Nephron (organoid): ENCODE data around the gene DCLK1.
A peak's percentile ranks its signal among the peaks of the same experiment; 100 is the strongest.

Experiments
- H3K27ac Mint-ChIP-seq, 3 experiments: 2 replicates each; pipeline ENCODE4 v1.8.0; 2020; ENCODE audit warnings: mixed read lengths in 3 of 3, mild to moderate bottlenecking in 2 of 3, moderate library complexity in 1 of 3
- H3K27me3 Mint-ChIP-seq: 2 replicates; pipeline ENCODE4 v1.8.0; 2021; ENCODE audit warnings: low read depth, mild to moderate bottlenecking, moderate library complexity, mixed read lengths
- H3K36me3 Mint-ChIP-seq: 2 replicates; pipeline ENCODE4 v1.8.0; 2020; ENCODE audit warnings: low read depth, mixed read lengths
- H3K4me1 Mint-ChIP-seq: 2 replicates; pipeline ENCODE4 v1.8.0; 2020; ENCODE audit warnings: mixed read lengths
- H3K4me3 Mint-ChIP-seq, 3 experiments: 2 replicates each; pipeline ENCODE4 v1.8.0; 2020; ENCODE audit warnings: mild to moderate bottlenecking in 3 of 3, mixed read lengths in 3 of 3, moderate library complexity in 2 of 3
- H3K9me3 Mint-ChIP-seq: 2 replicates; pipeline ENCODE4 v1.8.0; 2020; ENCODE audit warnings: mixed read lengths
- CTCF ChIP-seq, 3 experiments: fragments of 200-600 bp; sonication (generic); IDR thresholded peaks; one replicate each; pipeline ENCODE4 v1.5.0; 2021; ENCODE audit warnings: antibody characterized with exemption in 3 of 3; ENCODE audit not compliant: unreplicated experiment in 3 of 3

Gene DCLK1

DNA sequence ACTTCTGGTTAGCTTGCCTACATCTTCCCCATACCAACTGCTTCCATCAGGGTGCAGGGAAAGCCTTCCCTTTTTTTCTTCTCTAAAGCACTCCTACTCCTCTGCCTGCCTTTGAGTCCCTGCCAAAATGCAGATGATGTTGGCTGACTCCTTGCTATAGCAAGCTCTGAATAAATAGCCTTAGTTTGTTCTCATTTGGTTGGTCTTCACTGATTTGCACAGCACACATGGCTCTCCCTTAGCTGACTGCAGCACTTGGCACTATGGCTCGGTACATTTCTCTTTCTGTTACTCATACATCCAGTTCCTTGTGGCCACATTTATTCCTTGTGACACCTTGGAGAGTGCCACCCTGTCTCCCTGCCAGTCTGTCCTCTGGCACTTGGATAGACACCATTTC is 249.8 kb downstream of the DCLK1 start:
- TF ChIP-seq CTCF (IDR thresholded peaks at IDR 0.05; ENCODE audit: unreplicated experiment in 3 of 3), result no peak
- Mint-ChIP-seq H3K4me1 (peaks cover 48% of the 10 kb centered on the region), H3K9me3 (no peaks in the 10 kb centered on the region), H3K4me3 (no peak overlapping the region), H3K27ac (peak overlapping the region in 2 of 3 experiments; percentile 19 to 67), H3K36me3 (no peaks in the 10 kb centered on the region), H3K27me3 (no peaks in the 10 kb centered on the region)

DNA sequence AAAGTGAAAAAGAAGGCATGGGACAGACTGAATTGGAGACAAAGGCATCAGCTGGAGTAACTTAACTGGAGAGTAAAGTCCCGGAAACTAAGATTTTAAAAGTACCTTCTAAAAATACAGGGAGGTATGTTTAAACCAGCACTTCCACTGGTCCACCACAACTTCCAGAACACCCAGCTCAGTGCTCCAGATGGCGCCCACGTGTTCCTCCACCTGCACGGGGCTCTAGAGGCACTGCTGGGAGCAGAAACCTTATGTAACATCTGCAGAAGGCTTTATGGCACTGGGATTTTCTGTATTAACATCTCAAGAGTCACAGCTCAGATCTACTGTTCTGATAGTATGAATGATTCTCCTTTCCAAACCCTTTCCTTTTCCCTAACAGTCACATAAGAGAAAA is 252.1 kb downstream of the DCLK1 start:
- Mint-ChIP-seq H3K4me1 (peaks cover 32% of the 10 kb centered on the region), H3K27ac (no peak overlapping the region), H3K36me3 (no peaks in the 10 kb centered on the region), H3K9me3 (no peaks in the 10 kb centered on the region), H3K4me3 (no peak overlapping the region), H3K27me3 (no peaks in the 10 kb centered on the region)
- TF ChIP-seq CTCF (IDR thresholded peaks at IDR 0.05; ENCODE audit: unreplicated experiment in 3 of 3), result no peak

GRCh38 chr13:35876601-35877000 is 254.6 kb downstream of the DCLK1 start:
- Mint-ChIP-seq H3K9me3 (no peaks in the 10 kb centered on the region), H3K4me3 (no peak overlapping the region), H3K4me1 (peaks cover 9% of the 10 kb centered on the region), H3K27ac (no peak overlapping the region), H3K27me3 (no peaks in the 10 kb centered on the region), H3K36me3 (no peaks in the 10 kb centered on the region)
- TF ChIP-seq CTCF (IDR thresholded peaks at IDR 0.05; ENCODE audit: unreplicated experiment in 3 of 3), result no peak

DNA sequence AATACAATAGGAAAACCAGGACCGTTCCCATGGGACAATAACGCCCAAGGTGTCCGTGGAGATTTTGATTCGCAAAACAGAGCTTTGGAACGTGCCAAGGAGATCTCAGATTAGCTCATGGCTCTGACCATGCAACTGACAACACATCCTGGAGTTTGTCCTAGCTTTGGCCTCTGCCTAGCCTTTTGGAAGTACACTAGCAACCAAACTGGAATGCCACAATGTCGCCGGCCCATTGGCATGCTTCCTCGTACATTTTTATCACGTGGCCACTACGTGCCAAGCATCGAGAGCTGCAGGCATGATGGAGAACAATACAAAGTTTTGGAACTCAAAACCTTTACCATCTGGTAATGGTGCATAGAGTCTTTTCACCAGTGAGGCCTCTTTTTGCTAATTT is 256.5 kb downstream of the DCLK1 start:
- Mint-ChIP-seq H3K9me3 (no peaks in the 10 kb centered on the region), H3K4me3 (no peak overlapping the region), H3K36me3 (no peaks in the 10 kb centered on the region), H3K4me1 (no peaks in the 10 kb centered on the region), H3K27me3 (no peaks in the 10 kb centered on the region), H3K27ac (no peak overlapping the region)
- TF ChIP-seq CTCF (IDR thresholded peaks at IDR 0.05; ENCODE audit: unreplicated experiment in 3 of 3), result no peak

GRCh38 chr13:35872369-35872768 is 258.8 kb downstream of the DCLK1 start:
- no peaks in the 10 kb centered on the region for H3K4me1 Mint-ChIP-seq
- H3K27ac Mint-ChIP-seq, result no peak overlapping the region
- no peaks in the 10 kb centered on the region for H3K36me3 Mint-ChIP-seq
- H3K4me3 Mint-ChIP-seq, result no peak overlapping the region
- TF ChIP-seq CTCF (IDR thresholded peaks at IDR 0.05; ENCODE audit: unreplicated experiment in 3 of 3), result no peak
- no peaks in the 10 kb centered on the region for H3K27me3 Mint-ChIP-seq
- no peaks in the 10 kb centered on the region for H3K9me3 Mint-ChIP-seq

- Mint-ChIP-seq H3K4me3 (no peak overlapping the region), H3K4me1 (no peaks in the 10 kb centered on the region), H3K27ac (no peak overlapping the region), H3K27me3 (no peaks in the 10 kb centered on the region), H3K9me3 (no peaks in the 10 kb centered on the region), H3K36me3 (no peaks in the 10 kb centered on the region)
- TF ChIP-seq CTCF (IDR thresholded peaks at IDR 0.05; ENCODE audit: unreplicated experiment in 3 of 3), result no peak
Observed at GRCh38 chr13:35871561-35871960, 259.6 kb downstream of the DCLK1 start.
